GM12878 (cell line): ENCODE data around the gene POC5. TPM values are rescaled to one million over a fixed set of nuclear protein-coding genes. Genes with fewer than 3 reads are reported as not detected.

Source experiments
- ATAC-seq: fragments of 200-7000 bp; cut with Tn5 transposase; 3 replicates; pipeline ENCODE4 v1.9.1; 2020; ENCODE audit warnings: mild to moderate bottlenecking, moderate library complexity
- BruUV-seq: library from RNA; stranded (reverse); fragments of 400-500 nt; replicated peaks from 2 replicates; lab custom pipeline; 2021; lab: Mats Ljungman, UMichigan
- CTCF ChIA-PET: fragments of 300-600 bp; sonication (Branson Sonifier 250); formaldehyde crosslinking; extraction: SDS; loops from one replicate; lab custom pipeline; 2021; ENCODE audit warnings: inconsistent platforms; lab: Yijun Ruan, JAX
- POLR2A ChIA-PET: fragments of 350-600 bp; formaldehyde crosslinking; extraction: SDS; loops from one replicate; lab custom pipeline; 2021; ENCODE audit warnings: inconsistent platforms; lab: Charles Lee
- RAD21 ChIA-PET: fragments of 300-600 bp; sonication (Branson Sonifier 250); formaldehyde crosslinking; loops from one replicate; lab custom pipeline; 2023; ENCODE audit warnings: antibody characterized with exemption; ENCODE audit not compliant: unreplicated experiment; lab: Charles Lee
- SMC1A ChIA-PET: fragments of 300-600 bp; sonication (Branson Sonifier 250); formaldehyde crosslinking; loops from one replicate; lab custom pipeline; 2023; ENCODE audit not compliant: unreplicated experiment, uncharacterized antibody; lab: Charles Lee
- DNase-seq: peaks from one replicate; pipeline ENCODE4 v3.0.0-alpha.2; 2011; ENCODE audit warnings: low read depth, low spot score
- FAIRE-seq: peaks from 3 replicates; lab custom pipeline; 2011; peaks lifted over from hg19 to GRCh38; lab: Jason Lieb, UNC
- H2AFZ ChIP-seq: 2 replicates; pipeline ENCODE4 v1.6.0; 2011; ENCODE audit warnings: low read depth, low read length, control low read depth; ENCODE audit not compliant: control insufficient read depth
- H3K27ac ChIP-seq: 2 replicates; pipeline ENCODE4 v1.5.1; 2011; ENCODE audit warnings: control low read depth; ENCODE audit not compliant: control insufficient read depth, insufficient read depth
- H3K27me3 ChIP-seq, 2 experiments: replicated peaks in 1 of 2; 2 replicates each; pipeline versions ENCODE4 v1.6.0 to v1.6.1; 2011; ENCODE audit warnings: low read length in 1 of 2; ENCODE audit not compliant: control insufficient read depth in 2 of 2, insufficient read depth in 2 of 2
- H3K36me3 ChIP-seq, 2 experiments: 2 replicates each; pipeline ENCODE4 v1.5.1; 2011; ENCODE audit warnings: low read length in 1 of 2; ENCODE audit not compliant: control insufficient read depth in 2 of 2, insufficient read depth in 2 of 2
- H3K4me1 ChIP-seq: 2 replicates; pipeline ENCODE4 v1.6.1; 2011; ENCODE audit warnings: mild to moderate bottlenecking, low read length, moderate library complexity, mixed read lengths; ENCODE audit not compliant: control insufficient read depth, insufficient read depth
- H3K4me2 ChIP-seq: 2 replicates; pipeline ENCODE4 v1.6.0; 2011; ENCODE audit warnings: control low read depth; ENCODE audit not compliant: control insufficient read depth, insufficient read depth
- H3K4me3 ChIP-seq: fragments of 200-600 bp; sonication (generic); 2 replicates; pipeline ENCODE4 v1.5.1; 2016
- H3K79me2 ChIP-seq: 2 replicates; pipeline ENCODE4 v1.6.0; 2011; ENCODE audit warnings: low read length; ENCODE audit not compliant: control insufficient read depth, insufficient read depth
- H3K9ac ChIP-seq: 2 replicates; pipeline ENCODE4 v1.8.0; 2011; ENCODE audit warnings: low read length, control low read depth, mixed read lengths; ENCODE audit not compliant: control insufficient read depth, insufficient read depth
- H3K9me3 ChIP-seq: replicated peaks from 3 replicates; pipeline ENCODE4 v1.5.1; 2011; ENCODE audit warnings: mild to moderate bottlenecking, low read length; ENCODE audit not compliant: control insufficient read depth, insufficient read depth
- H4K20me1 ChIP-seq: 2 replicates; pipeline ENCODE4 v1.6.0; 2011; ENCODE audit not compliant: control insufficient read depth, insufficient read depth
- ASH2L ChIP-seq: fragments of 300-600, 200-600 bp; sonication (generic); IDR thresholded peaks from 2 replicates; pipeline ENCODE4 v1.6.1; 2017; ENCODE audit warnings: low read depth, mild to moderate bottlenecking, borderline replicate concordance
- BCLAF1 ChIP-seq: fragments of 450-650 bp; IDR thresholded peaks from 2 replicates; pipeline ENCODE4 v1.6.1; 2017; ENCODE audit warnings: antibody characterized with exemption, mild to moderate bottlenecking, moderate library complexity
- E2F8 ChIP-seq: fragments of 450-650 bp; IDR thresholded peaks from 2 replicates; pipeline ENCODE4 v1.6.1; 2018; ENCODE audit warnings: mild to moderate bottlenecking, low read depth, moderate library complexity; ENCODE audit not compliant: partially characterized antibody
- HDAC2 ChIP-seq: fragments of 200-600 bp; sonication (generic); IDR thresholded peaks from 2 replicates; pipeline ENCODE4 v1.6.1; 2017
- MAX ChIP-seq: IDR thresholded peaks from 2 replicates; pipeline ENCODE4 v1.6.1; 2012; ENCODE audit warnings: low read depth, low read length, improper control_type of control experiment
- MTA3 ChIP-seq: IDR thresholded peaks from 2 replicates; pipeline ENCODE4 v1.6.1; 2012; ENCODE audit warnings: low read length, inconsistent platforms, borderline replicate concordance
- MYB ChIP-seq: fragments of 150-350 bp; IDR thresholded peaks from 2 replicates; pipeline ENCODE4 v1.6.1; 2014; ENCODE audit warnings: mild to moderate bottlenecking, low read depth, low read length, borderline replicate concordance
- NFIC ChIP-seq: IDR thresholded peaks from 2 replicates; pipeline ENCODE4 v1.6.1; 2012; ENCODE audit warnings: low read depth, mild to moderate bottlenecking, inconsistent platforms, low read length, moderate library complexity
- RAD51 ChIP-seq: fragments of 450-650 bp; IDR thresholded peaks from 2 replicates; pipeline ENCODE4 v1.6.1; 2016; ENCODE audit warnings: moderate library complexity, mild to moderate bottlenecking, inconsistent platforms
- ZNF217 ChIP-seq: fragments of 450-650 bp; IDR thresholded peaks from 2 replicates; pipeline ENCODE4 v1.6.1; 2017; ENCODE audit warnings: antibody characterized with exemption, mild to moderate bottlenecking
- ZNF687 ChIP-seq: fragments of 450-650 bp; IDR thresholded peaks from 2 replicates; pipeline ENCODE4 v1.6.1; 2017; ENCODE audit warnings: mild to moderate bottlenecking, moderate library complexity
- WGBS: methylation state at CpG from one replicate; pipeline ENCODE4 v1.1.6; 2016; ENCODE audit warnings: low lambda C conversion rate; ENCODE audit not compliant: insufficient replicate concordance, insufficient coverage; ENCODE audit errors: missing lambda C conversion rate; 5-methylcytosine and 5-hydroxymethylcytosine counted together
- in situ Hi-C: fragments of 300-500 bp; cut with MboI; formaldehyde crosslinking; loops from 9 replicates; pipeline ENCODE4 v1.14.3; 2018; ENCODE audit warnings: mixed read lengths
- intact Hi-C: fragments of 100-400 bp; cut with micrococcal nuclease; formaldehyde crosslinking; loops from one replicate; pipeline ENCODE4 v1.14.2; 2022; ENCODE audit not compliant: unreplicated experiment
- polyA plus RNA-seq, 11 experiments: library from polyadenylated mRNA; depleted of rRNA in 4 of 11; unstranded in 6 of 11; stranded (reverse) in 5 of 11; fragments of >200 nt; fragmentation: Nextera tagmentation in 4 of 11; fragmentation: Illumina TruSeq in 1 of 11; extraction: Ambion mirVana in 4 of 11; extraction: Trizol in 1 of 11; gene quantifications; 1 replicate in 1 of 11; 2 replicates in 10 of 11; pipeline versions ENCODE4 v1.2.1 to v1.2.3, GENCODE V29; 2011 to 2016; ENCODE audit warnings: inconsistent platforms in 2 of 11, missing spikeins in 2 of 11, low read depth in 1 of 11
- total RNA-seq, 4 experiments: library from RNA; depleted of rRNA in 3 of 4; stranded (reverse); fragments of >200 nt in 3 of 4; fragmentation: Illumina TruSeq in 1 of 4; extraction: Trizol in 1 of 4; gene quantifications; 2 replicates each; pipeline versions ENCODE4 v1.2.1 to v1.2.3, GENCODE V29; 2013 to 2021

POC5 gene
- total and polyA plus RNA-seq, 10 of the 15 experiments (the other 5 are each of a cell fraction or from before 2014, with no cell fraction given) = 13.1 to 25.6 (median 21.8) TPM

GRCh38 chr5:75668977-75669689, 48.1 kb downstream of the POC5 start:
- Histone ChIP-seq H3K27ac (peak overlapping the region; percentile 63), H3K36me3 (no peaks in the 10 kb centered on the region; a peak in 2 of 4 replicates), H3K4me1 (peaks cover 10% of the 10 kb centered on the region), H3K9me3 (no peaks in the 10 kb centered on the region), H3K4me3 (peak overlapping the region; percentile 49), H3K9ac (peak overlapping the region; percentile 68), H3K27me3 (no peaks in the 10 kb centered on the region), H2AFZ (peak overlapping the region; percentile 86), H4K20me1 (no peaks in the 10 kb centered on the region), H3K79me2 (no peaks in the 10 kb centered on the region), H3K4me2 (peak overlapping the region; percentile 65)
- in situ Hi-C loops (loop anchor here (5.0 kb wide), 1 partner anchor 432 kb away; the partner anchor contains the start of gene ANKRD31), intact Hi-C loops (loop anchor here (5.0 to 10.0 kb wide), 2 partner anchors 157 to 254 kb away; partner anchors contain the start of genes CERT1 and POLK)
- POLR2A ChIA-PET = interaction anchor here (0.5 to 2.0 kb wide), 11 partner anchors 12 to 953 kb away, joined by 3 to 11 read pairs (median 4); partner anchors contain the start of genes ANKDD1B and HMGCR
- CTCF ChIA-PET = interaction anchor here (0.7 to 2.4 kb wide), 13 partner anchors 9 to 433 kb away, joined by 3 to 24 read pairs (median 3); no protein-coding TSS in a partner anchor
- under 1% methylated on average over 10 of the region's 10 CpGs for WGBS
- SMC1A ChIA-PET = interaction anchor here (0.6 to 2.8 kb wide), 34 partner anchors 9 to 432 kb away, joined by 3 to 35 read pairs (median 4); partner anchors contain the start of genes ANKRD31, CERT1, HMGCR and POC5
- BruUV-seq = no TSS peak
- RAD21 ChIA-PET = interaction anchor here (0.7 to 2.6 kb wide), 22 partner anchors 8 to 914 kb away, joined by 3 to 22 read pairs (median 6); partner anchors contain the start of genes ANKRD31 and HMGCR
- ATAC-seq (peak; percentile 97), FAIRE-seq (peak; percentile 97), DNase-seq (peak; percentile 78)
- TF ChIP-seq E2F8 (no peak), MAX (no peak), RAD51 (no peak), BCLAF1 (no peak), ZNF217 (0 out of 2 replicates have a peak, but pooled peaks have one; percentile 60), MYB (no peak), HDAC2 (no peak), ASH2L (no peak), MTA3 (no peak), NFIC (peak; percentile 78), ZNF687 (0 out of 2 replicates have a peak, but pooled peaks have one; percentile 40)
